SK-N-SH (cell line): ENCODE measurements around the gene TPM4. TPM values are rescaled to one million over a fixed set of nuclear protein-coding genes. Genes with fewer than 3 reads are reported as not detected.

Experiments
- CTCF ChIA-PET: fragments of 300-600, 350-600 bp; formaldehyde crosslinking; extraction: SDS; loops from one replicate; lab custom pipeline; 2021; lab: Yijun Ruan, JAX
- POLR2A ChIA-PET: fragments of 350-600 bp; sonication (Branson Sonifier 250); formaldehyde crosslinking; extraction: SDS; loops from one replicate; lab custom pipeline; 2020; ENCODE audit warnings: antibody characterized with exemption, inconsistent platforms; lab: Yijun Ruan, JAX
- DNase-seq: peaks from one replicate; pipeline ENCODE4 v3.0.0; 2012
- H2AFZ ChIP-seq: fragments of 200-600 bp; sonication (generic); 2 replicates; pipeline ENCODE4 v1.8.1; 2016; ENCODE audit warnings: antibody characterized with exemption, mild to moderate bottlenecking, low read depth
- H3F3A ChIP-seq: fragments of 200-600 bp; sonication (generic); replicated peaks from 2 replicates; pipeline ENCODE3; 2016; ENCODE audit warnings: antibody characterized with exemption, mild to moderate bottlenecking; ENCODE audit not compliant: insufficient read depth
- H3K27ac ChIP-seq, 2 experiments: fragments of 200-500 bp in 1 of 2; fragments of 200-600 bp in 1 of 2; sonication (Bioruptor generic) in 1 of 2; sonication (generic), shearing (Covaris generic) in 1 of 2; 2 replicates each; pipeline versions ENCODE4 v1.5.1 to v1.6.1; 2014 to 2016; ENCODE audit warnings: low read depth in 2 of 2, inconsistent platforms in 1 of 2, low read length in 1 of 2, mild to moderate bottlenecking in 1 of 2, mixed read lengths in 1 of 2
- H3K27me3 ChIP-seq: fragments of 200-600 bp; sonication (generic), shearing (Covaris generic); 2 replicates; pipeline ENCODE4 v1.6.1; 2016; ENCODE audit warnings: mixed run types; ENCODE audit not compliant: insufficient read depth
- H3K36me3 ChIP-seq, 2 experiments: fragments of 200-500 bp in 1 of 2; fragments of 200-600 bp in 1 of 2; sonication (Bioruptor generic) in 1 of 2; sonication (generic) in 1 of 2; replicated peaks in 1 of 2; 2 replicates each; pipeline versions ENCODE3 to v1.5.1; 2014 to 2016; ENCODE audit warnings: low read length in 1 of 2, mild to moderate bottlenecking in 1 of 2; ENCODE audit not compliant: insufficient read depth in 2 of 2, control insufficient read depth in 1 of 2
- H3K4me1 ChIP-seq, 2 experiments: fragments of 200-500 bp in 1 of 2; fragments of 200-600 bp in 1 of 2; sonication (Bioruptor generic) in 1 of 2; sonication (generic), shearing (Covaris generic) in 1 of 2; 2 replicates each; pipeline versions ENCODE4 v1.5.1 to v1.6.1; 2014 to 2016; ENCODE audit warnings: low read depth in 1 of 2, low read length in 1 of 2, mixed run types in 1 of 2; ENCODE audit not compliant: insufficient read depth in 2 of 2, control insufficient read depth in 1 of 2
- H3K4me2 ChIP-seq: fragments of 200-600 bp; sonication (generic), shearing (Covaris generic); 2 replicates; pipeline ENCODE4 v1.6.1; 2017; ENCODE audit warnings: mixed run types
- H3K4me3 ChIP-seq, 2 experiments: fragments of 200-500 bp in 1 of 2; fragments of 200-600 bp in 1 of 2; sonication (Bioruptor generic) in 1 of 2; sonication (generic), shearing (Covaris generic) in 1 of 2; 2 replicates each; pipeline versions ENCODE4 v1.5.1 to v1.8.1; 2014 to 2016; ENCODE audit warnings: low read depth in 2 of 2, inconsistent platforms in 1 of 2, low read length in 1 of 2, mild to moderate bottlenecking in 1 of 2, mixed read lengths in 1 of 2, moderate library complexity in 1 of 2
- H3K79me2 ChIP-seq: fragments of 200-600 bp; sonication (generic); 2 replicates; pipeline ENCODE4 v1.8.1; 2017; ENCODE audit warnings: mild to moderate bottlenecking; ENCODE audit not compliant: insufficient read depth
- H3K9ac ChIP-seq: fragments of 200-600 bp; sonication (generic); 2 replicates; pipeline ENCODE4 v1.6.1; 2017; ENCODE audit warnings: mixed run types
- H3K9me2 ChIP-seq: fragments of 200-600 bp; sonication (generic); 2 replicates; pipeline ENCODE4 v1.6.1; 2017; ENCODE audit warnings: mixed run types
- H3K9me3 ChIP-seq: fragments of 200-600 bp; sonication (generic); 2 replicates; pipeline ENCODE4 v1.6.1; 2017; ENCODE audit warnings: mixed run types, mild to moderate bottlenecking, moderate library complexity
- H4K20me1 ChIP-seq: fragments of 200-600 bp; sonication (generic); 2 replicates; pipeline ENCODE4 v1.6.1; 2017; ENCODE audit warnings: mild to moderate bottlenecking, mixed run types; ENCODE audit not compliant: insufficient read depth
- CTCF ChIP-seq: fragments of 200-600 bp; sonication (generic); IDR thresholded peaks from 2 replicates; pipeline ENCODE4 v1.6.1; 2017; ENCODE audit warnings: antibody characterized with exemption, mild to moderate bottlenecking, moderate library complexity
- FOSL2 ChIP-seq: IDR thresholded peaks from 2 replicates; pipeline ENCODE4 v1.4.0; 2012; ENCODE audit warnings: low read depth, mild to moderate bottlenecking, moderate library complexity, borderline replicate concordance
- IRF3 ChIP-seq: fragments of 150-350 bp; IDR thresholded peaks from 2 replicates; pipeline ENCODE4 v1.6.1; 2016; ENCODE audit warnings: mild to moderate bottlenecking, low read depth, low read length
- MEF2A ChIP-seq: IDR thresholded peaks from 2 replicates; pipeline ENCODE4 v1.4.0; 2012; ENCODE audit warnings: low read depth, borderline replicate concordance
- MXI1 ChIP-seq: IDR thresholded peaks from 2 replicates; pipeline ENCODE4 v1.6.1; 2012; ENCODE audit warnings: mild to moderate bottlenecking, low read depth, low read length, improper control_type of control experiment
- RAD21 ChIP-seq: IDR thresholded peaks from 2 replicates; pipeline ENCODE4 v1.6.1; 2012; ENCODE audit warnings: mild to moderate bottlenecking, low read length
- RCOR1 ChIP-seq: fragments of 150-350 bp; IDR thresholded peaks from 2 replicates; pipeline ENCODE4 v1.6.1; 2017; ENCODE audit warnings: antibody characterized with exemption, low read length
- RXRA ChIP-seq: IDR thresholded peaks from 2 replicates; pipeline ENCODE4 v1.4.0; 2012; ENCODE audit warnings: low read depth, mild to moderate bottlenecking, borderline replicate concordance
- TEAD4 ChIP-seq: IDR thresholded peaks from 2 replicates; pipeline ENCODE4 v1.4.0; 2012; ENCODE audit warnings: mild to moderate bottlenecking, borderline replicate concordance; ENCODE audit not compliant: insufficient read depth
- USF2 ChIP-seq: fragments of 150-350 bp; IDR thresholded peaks from 2 replicates; pipeline ENCODE4 v1.6.1; 2017; ENCODE audit warnings: antibody characterized with exemption, low read length, low read depth, borderline replicate concordance
- YY1 ChIP-seq: IDR thresholded peaks from 2 replicates; pipeline ENCODE4 v1.4.0; 2012; ENCODE audit warnings: low read depth, mild to moderate bottlenecking
- WGBS: methylation state at CpG from one replicate; pipeline ENCODE4 v1.1.6; 2017; ENCODE audit warnings: low lambda C conversion rate; 5-methylcytosine and 5-hydroxymethylcytosine counted together
- polyA plus RNA-seq, 3 experiments: library from polyadenylated mRNA; depleted of rRNA; stranded (reverse); fragments of >200 nt; gene quantifications; 2 replicates each; pipeline ENCODE4 v1.2.3, GENCODE V29; 2012

Gene TPM4
- polyA plus RNA-seq, 1 of the 3 experiments (the other 2 are of a cell fraction): 440 TPM

GRCh38 chr19:16039081-16039480 is 37.2 kb upstream of the TPM4 start:
- ChIA-PET POLR2A (no interaction called here), CTCF (interaction anchor here (0.5 to 3.7 kb wide), 5 partner anchors 12 to 229 kb away, joined by 3 to 29 read pairs (median 6); partner anchors contain the start of genes FAM32A and RAB8A)
- no peak overlapping the region for H3K4me2 ChIP-seq
- no peaks in the 10 kb centered on the region for H3K9me3 ChIP-seq
- H3K9me2 ChIP-seq: no peaks in the 10 kb centered on the region
- no peaks in the 10 kb centered on the region; the same call in 1 of the 2 replicates for H3K27me3 ChIP-seq
- H3K79me2 ChIP-seq: no peaks in the 10 kb centered on the region
- H3K36me3 ChIP-seq: no peaks in the 10 kb centered on the region
- no peak for TF ChIP-seq YY1
- TF ChIP-seq IRF3: no peak
- TF ChIP-seq MEF2A: no peak
- no peak for TF ChIP-seq RXRA
- no peak for TF ChIP-seq RAD21
- TF ChIP-seq RCOR1: no peak
- TF ChIP-seq USF2: no peak
- no peak for TF ChIP-seq FOSL2
- no peak overlapping the region for H3K27ac ChIP-seq
- no peak overlapping the region for H2AFZ ChIP-seq
- 36% methylated on average over 7 of the region's 18 CpGs for WGBS
- H4K20me1 ChIP-seq: no peaks in the 10 kb centered on the region
- H3F3A ChIP-seq: no peaks in the 10 kb centered on the region
- no peak for DNase-seq
- no peaks in the 10 kb centered on the region; a peak in 1 of 4 replicates for H3K4me1 ChIP-seq
- H3K4me3 ChIP-seq: no peak overlapping the region
- H3K9ac ChIP-seq: no peak overlapping the region

- Histone ChIP-seq H4K20me1 (no peaks in the 10 kb centered on the region), H3K9ac (no peak overlapping the region), H3K79me2 (no peaks in the 10 kb centered on the region), H3K27me3 (no peaks in the 10 kb centered on the region; the same call in 1 of the 2 replicates), H3F3A (no peaks in the 10 kb centered on the region), H3K9me2 (no peaks in the 10 kb centered on the region), H3K36me3 (no peaks in the 10 kb centered on the region), H3K9me3 (no peaks in the 10 kb centered on the region), H3K4me1 (no peaks in the 10 kb centered on the region; a peak in 1 of 4 replicates), H2AFZ (no peak overlapping the region), H3K4me3 (no peak overlapping the region), H3K27ac (no peak overlapping the region), H3K4me2 (no peak overlapping the region)
- peak; percentile 8 for DNase-seq
- ChIA-PET CTCF (interaction anchor here (0.5 to 3.7 kb wide), 7 partner anchors 13 to 1507 kb away, joined by 3 to 37 read pairs (median 6); partner anchors contain the start of genes FAM32A, RAB8A and TPM4), POLR2A (no interaction called here)
- TF ChIP-seq MXI1 (no peak), TEAD4 (no peak), FOSL2 (no peak), RXRA (no peak), CTCF (no peak)
- 70% methylated on average over 3 of the region's 5 CpGs for WGBS
Measured at GRCh38 chr19:16039545-16039944, 36.8 kb upstream of the TPM4 start.
